Amniotic stem cell (primary cell): Measurements from ENCODE around the gene COQ5.
"Not testable (repeated sequence)": the region's sequence is repeated elsewhere in the genome, so short reads cannot be mapped to it uniquely, and the experiment has no call there.

Experiments
- DNase-seq: peaks from one replicate; lab custom pipeline; 2025; lab: John Stamatoyannopoulos, UW

COQ5 gene, protein sequence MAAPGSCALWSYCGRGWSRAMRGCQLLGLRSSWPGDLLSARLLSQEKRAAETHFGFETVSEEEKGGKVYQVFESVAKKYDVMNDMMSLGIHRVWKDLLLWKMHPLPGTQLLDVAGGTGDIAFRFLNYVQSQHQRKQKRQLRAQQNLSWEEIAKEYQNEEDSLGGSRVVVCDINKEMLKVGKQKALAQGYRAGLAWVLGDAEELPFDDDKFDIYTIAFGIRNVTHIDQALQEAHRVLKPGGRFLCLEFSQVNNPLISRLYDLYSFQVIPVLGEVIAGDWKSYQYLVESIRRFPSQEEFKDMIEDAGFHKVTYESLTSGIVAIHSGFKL

DNA sequence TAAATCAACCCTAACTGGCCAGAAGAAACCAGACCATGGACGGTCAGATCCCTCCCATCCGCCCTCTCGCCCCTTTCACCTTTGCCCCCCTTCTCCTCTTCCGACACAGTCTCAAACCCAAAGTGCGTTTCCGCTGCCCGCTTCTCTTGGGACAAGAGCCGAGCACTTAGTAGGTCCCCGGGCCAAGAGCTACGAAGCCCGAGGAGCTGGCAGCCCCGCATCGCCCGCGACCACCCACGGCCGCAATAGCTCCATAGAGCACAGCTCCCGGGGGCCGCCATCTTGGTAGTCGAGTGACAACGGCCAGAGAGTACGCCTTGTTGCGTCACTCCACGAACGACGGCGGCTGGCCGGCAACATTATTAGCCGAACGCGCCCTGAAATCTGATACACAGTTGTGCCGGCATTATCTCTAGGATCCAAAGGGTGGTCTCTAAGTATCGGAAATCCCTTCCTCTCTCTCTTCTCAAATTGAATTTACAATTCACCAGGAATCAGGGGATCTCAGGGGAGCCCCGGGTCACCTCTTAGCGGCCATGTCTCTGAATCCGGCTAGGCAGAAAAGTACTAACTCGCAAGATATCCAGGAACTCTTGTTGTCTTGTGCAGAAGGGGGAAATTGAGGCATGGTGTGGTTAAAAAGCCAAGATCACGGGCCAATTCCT lies at the start of gene COQ5:
TSS of gene COQ5 (minus strand) at position 298 of the 665 bp plus-strand sequence. CDS start at position 281, 17 bp downstream.
- DNase-seq: peak; percentile 76

DNA sequence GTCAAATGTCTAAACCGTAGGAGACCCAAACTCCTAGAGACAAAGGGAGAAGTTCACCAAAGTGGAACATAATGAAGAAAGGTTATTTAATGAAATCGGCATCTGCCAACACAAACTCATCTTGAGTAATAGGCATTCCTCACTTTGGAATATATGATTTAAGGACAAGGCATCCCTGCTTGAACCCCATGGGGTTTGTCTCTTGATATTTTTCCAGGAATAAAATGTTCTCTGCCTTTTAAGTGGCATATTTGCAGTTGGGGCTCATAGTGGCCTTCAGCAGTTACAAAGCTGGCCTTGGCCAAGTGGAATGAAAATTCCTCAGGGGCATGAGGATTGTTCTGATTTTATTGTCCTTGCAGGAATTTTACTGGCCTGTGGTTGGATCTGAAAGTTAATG lies 45.1 kb upstream of the COQ5 start:
- DNase-seq: no peak

DNA sequence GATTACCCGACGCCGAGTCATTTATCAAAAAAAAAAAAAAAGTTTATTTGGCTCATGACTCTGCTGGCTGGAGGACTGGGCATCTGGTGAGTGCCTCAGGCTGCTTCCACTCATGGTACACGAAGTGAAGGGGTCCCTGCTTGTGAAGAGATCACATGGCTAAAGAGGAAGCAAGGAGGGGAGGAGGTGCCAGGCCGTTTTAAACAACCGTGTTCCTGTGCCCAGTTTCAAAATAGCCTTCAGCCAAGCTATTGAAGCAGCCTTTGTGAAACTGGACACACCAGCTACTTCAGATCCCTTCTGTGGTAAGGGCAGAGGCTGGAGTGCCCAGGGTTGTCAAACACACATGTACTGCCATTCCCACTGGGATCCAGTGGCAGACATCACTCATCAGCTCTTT lies 44.6 kb upstream of the COQ5 start:
- DNase-seq: no peak

DNA sequence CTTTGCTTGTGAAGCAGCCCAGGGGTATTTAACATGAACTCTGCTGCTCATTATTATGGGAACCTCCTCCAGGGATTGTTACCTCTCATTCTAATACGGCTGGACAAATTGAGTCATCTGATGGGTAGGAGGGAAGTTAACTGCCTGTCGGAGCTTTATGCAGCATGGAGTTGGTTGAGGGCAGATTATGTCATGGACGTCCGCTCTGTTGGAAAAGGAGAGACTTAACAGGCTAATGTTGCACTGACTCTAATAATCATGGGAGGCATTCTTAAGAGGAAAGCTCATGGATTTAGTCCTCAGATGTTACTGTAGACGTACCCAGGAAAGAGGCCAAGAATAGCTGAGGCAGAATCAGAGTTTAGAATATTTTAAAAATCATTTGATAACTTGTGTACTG lies 42.3 kb upstream of the COQ5 start:
- DNase-seq: no peak

DNA sequence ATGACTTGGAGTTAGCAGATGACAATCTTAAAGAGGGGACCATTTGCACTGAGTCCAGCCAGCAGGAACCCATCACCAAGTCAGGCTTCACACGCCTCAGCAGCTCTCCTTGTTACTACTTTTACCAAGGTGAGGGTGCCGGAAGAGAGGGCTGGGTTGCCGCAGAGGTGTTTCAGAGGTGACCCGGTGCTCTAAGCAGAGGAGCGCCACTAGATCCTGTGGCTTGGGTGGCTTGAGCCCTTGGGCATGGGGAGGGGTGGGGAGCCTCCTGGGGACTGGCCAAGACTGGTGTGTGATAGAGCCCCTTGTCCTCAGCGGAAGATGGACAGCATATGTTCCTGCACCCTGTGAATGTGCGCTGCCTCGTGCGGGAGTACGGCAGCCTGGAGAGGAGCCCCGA lies 34.5 kb upstream of the COQ5 start:
- DNase-seq: no peak

DNA sequence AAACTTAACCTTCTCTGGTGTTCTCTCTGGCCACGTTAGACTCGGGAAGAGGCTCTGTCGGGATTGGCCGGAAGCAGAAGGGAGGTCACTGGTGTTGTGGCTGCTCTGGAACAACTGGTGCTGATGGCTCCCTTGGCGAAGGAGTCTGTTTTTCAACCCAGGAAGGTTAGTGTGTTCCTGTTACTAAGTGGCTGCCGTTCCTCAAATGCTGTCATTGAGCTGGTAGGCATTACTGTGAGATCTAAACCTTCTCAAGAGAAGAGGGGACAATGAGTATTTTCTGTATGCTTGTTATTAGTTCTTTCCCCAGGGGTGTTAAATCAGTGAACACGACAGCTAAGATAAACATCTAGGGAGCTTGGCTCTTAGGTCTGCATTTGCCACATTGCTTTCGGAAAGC lies 33.9 kb upstream of the COQ5 start:
- DNase-seq: no peak

DNA sequence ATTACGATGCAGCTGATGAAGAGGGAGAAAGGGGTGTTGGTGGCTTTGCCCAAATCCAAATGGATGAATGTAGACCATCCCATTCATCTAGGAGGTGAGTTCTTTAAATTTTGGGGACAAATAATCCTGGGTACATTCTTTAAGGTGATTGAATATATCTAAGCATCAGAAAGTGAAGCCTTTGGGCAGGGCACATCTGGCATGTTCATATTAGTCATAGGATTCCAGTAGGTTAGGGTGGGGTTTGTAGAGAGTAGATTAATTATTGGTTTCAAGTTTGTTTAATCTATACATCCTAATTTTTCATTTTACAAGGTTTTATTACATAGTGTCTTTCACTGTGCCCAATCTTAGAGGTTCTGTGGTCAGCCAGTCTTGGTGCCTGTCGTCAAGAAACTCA lies 28.6 kb upstream of the COQ5 start:
- DNase-seq: no peak

DNA sequence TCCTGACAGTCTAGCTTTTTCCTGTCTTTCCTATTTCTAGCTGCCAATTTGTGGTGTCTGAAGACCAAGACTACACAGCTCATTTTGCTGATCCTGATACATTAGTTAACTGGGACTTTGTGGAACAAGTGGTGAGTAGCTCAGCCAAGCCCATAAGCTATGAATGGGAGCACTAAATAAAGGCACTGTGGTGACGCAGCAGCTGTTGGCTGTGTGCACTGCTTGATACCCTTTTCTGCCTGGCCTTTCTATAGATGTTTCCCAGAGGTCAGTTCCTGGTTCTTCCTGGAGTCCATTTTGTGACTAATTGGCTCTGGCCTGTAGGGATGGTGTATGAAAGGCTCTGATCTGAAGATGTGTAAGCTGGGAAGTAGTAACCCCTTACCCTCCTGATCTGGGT lies 25.7 kb upstream of the COQ5 start:
- DNase-seq: no peak

DNA sequence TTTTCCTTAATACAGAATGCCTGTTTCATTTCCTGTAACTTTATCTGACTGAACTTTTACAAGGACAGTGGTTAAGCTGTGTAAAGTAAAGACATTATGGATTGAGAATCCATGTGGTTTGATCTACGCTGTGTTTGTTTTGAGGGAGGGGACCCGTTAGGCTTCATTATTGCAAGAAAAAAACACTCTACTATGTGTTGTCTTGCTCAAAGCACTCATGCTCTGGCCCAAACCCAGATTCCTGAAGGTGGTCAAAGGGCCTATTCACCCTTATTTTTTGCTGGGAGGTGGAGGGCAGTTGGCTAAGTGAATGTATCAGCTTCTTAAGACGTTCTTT lies 17.1 kb upstream of the COQ5 start:
- no peak for DNase-seq

DNA sequence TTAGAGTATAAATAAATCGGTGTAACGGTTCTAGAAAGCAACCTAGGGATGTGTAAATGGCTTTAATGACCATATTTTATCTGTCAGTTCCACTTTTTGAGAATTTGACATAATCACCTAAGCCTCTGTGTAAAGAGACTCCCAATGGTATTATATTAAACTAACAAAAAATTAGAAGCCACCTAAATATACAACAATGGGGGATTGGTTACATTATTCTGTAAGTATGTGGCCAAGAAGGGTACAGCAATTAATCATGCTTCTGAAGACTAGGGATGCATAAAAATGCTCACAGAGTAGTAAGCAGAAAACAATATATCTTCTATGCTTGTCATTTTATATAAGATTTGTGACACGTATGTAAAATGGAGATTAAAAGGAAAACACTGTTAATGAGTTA lies 15.7 kb upstream of the COQ5 start:
- DNase-seq: no peak

DNA sequence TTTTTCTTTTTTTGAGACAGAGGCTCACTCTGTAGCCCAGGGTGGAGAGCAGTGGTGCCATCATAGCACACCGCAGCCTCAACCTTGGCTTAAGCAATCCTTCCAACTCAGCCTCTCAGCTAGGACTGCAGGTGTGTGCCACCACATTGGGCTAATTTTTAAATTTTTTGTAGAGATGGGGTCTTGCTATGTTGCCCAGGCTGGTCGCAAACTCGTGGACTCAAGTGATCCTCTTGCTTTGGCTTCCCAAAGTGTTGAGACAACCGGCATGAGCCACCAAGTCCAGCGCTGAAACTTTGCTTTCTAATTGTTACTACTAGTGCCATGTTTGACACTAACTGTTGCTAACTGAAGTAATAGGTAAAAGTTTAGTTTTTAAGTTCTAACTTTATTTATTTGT lies 13.2 kb upstream of the COQ5 start:
- no peak for DNase-seq

DNA sequence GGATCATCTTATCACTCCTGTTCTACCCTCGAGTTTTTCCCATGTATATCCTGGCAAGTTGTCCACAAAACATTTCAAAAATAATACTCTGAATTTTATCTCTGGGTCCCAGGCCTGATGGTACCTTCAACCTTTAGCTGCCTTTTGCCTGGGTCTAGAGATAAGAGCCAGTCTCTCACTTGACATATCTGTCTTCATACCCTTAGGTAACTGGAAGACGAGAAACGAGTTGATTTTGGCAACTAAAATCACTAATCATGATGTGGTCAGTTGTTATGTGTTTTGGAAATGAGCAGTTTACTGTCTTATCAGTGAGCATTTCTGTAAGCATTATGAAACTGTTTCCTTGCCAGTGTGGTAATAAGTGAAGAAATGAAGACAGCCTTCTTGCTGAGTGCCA lies 11.5 kb upstream of the COQ5 start:
- no peak for DNase-seq

DNA sequence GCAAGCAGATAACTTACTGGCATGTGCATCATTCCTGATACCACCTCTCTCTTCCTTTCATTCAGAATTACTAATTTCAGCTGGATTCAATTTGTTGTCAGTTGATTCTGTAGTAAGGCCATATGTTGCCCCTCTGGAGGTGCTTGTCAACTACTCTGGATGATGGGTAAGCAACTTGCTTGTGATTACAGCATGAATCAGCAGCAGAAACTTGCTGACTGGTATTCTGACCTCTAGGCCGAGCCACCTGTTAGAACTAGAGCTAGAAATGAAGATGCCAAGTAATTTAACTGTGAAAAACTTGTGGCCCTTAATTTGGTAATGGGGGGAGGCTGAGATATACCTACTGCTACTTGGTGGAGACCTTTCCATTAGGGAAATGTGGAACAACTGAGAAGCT lies 10.3 kb upstream of the COQ5 start:
- no peak for DNase-seq

DNA sequence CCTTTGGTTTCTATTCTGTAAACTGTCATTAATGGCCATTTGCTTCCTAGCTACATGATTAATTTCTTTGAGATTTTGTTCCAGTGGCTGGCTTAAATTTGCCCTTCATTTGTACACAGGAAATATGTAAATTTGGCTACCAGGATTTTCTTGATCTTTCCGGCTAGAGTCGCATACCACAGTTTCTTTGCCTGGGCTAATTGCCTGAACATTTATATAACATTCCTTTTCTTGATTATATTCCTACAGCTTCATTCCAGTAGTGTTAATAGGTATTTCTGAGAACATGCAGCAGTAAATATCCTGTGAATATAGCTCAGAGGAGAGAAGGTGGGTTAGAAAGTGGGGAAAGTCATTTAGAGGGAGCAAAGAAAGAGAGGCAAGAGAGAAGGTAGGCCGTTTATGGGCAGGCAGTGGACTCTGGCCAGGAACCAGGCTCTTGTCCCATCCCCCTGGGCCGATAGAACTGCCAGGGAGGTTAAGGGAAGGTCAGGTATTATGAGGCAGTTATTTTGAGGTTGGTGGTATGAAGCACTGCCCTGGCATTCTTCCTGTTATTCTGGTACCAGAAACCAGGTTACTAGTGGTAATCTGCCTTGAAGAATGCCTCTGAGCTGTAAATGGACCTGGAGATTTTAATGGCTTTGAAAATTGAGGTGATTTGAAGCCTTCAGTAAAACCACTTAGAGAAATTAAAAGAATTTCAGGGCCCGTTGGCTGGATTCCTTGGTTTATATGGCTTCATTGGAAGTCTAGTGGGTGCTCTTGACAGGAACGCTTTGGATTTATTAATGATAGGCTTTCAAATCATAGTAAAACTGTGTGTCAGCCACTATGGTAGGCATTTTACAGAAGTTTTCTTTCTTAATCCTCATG lies 9.6 kb upstream of the COQ5 start:
- no peak for DNase-seq

DNA sequence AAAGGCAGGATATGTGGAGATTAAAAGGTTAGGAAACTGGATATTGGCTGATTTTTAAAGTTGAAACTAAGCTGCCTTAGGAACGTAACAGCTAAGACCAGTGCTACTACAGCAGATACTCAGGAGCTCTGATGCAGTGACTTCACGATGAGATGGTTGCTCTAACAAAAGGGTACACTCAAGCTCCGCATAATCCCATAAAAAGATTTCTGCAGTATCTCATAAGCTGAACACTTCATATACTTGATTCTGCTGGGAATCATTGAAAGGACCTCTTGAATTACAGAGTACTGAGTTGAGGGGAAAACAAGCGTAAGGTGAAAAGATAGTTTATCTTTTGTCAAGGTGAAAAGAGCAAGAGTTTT lies 8.9 kb upstream of the COQ5 start:
- no peak for DNase-seq

DNA sequence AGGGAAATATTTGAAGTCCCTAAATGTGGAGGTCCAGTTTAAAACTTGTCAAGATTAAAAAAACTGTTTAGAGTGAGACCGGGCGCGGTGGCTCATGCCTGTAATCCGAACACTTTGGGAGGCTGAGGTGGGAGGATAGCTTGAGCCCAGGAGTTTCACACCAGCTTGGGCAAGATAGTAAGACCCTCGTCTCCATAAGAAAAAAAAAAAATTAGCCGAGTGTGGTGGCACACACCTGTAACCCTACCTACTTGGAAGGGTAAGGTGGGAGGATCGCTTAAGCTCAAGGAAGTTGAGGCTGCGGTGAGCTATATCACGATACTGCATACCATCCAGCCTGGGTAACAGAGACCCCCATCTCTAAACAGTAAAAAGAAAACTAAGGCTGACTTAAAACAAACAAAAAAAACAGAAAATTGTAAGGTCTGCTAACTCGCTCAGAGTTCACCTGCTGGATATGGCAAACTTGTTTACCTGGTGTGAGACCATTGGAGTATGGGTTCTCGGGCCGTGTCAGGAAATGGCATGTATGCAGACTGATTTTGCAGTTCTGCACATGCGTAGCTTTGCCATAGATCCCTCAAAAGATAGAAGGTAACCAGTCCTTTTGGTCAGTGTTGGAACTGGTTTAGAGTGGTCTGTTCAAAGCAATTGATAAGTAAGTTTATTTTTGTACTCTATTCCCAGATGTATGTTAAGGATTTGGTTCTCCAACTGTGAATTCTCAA lies 7.3 kb upstream of the COQ5 start:
- no peak for DNase-seq

DNA sequence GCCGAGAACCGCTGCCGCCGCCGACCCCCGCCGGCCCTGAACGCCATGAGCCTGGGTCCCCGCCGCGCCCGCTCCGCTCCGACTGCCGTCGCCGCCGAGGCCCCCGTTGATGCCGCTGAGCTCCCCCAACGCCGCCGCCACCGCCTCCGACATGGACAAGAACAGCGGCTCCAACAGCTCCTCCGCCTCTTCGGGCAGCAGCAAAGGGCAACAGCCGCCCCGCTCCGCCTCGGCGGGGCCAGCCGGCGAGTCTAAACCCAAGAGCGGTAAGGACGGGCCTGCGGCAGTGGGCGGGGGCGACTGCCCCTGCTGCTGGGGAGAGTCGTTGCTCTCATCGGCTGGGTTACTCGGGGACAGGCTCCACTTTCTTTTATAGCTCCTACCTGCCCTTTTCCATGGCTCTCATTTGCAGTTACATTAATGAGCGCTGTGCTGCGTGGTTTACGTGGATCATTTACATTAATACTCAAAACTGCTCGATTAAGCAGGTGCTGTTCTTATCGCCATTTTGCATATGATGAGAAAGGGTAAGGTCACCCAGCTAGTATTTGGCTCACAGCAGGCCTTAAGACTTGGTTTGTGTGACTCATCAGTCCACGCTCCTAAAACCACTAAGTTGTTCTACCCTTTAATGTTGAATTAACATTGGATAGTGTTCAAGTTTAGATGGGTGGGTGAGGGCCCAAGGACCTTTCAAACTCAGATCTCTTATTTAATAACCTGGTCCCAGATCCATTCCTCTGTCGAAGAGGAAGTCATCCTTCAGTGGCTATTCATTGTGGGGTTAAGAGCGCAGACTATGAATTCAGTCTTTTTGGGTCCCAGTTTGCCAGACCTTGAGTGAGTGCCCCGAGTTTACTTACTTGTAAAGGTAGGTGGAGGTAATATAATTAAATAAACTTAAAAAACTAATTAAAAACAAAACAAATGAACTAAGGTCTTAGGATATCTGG lies 6.0 kb upstream of the COQ5 start:
- peak; percentile 44 for DNase-seq

DNA sequence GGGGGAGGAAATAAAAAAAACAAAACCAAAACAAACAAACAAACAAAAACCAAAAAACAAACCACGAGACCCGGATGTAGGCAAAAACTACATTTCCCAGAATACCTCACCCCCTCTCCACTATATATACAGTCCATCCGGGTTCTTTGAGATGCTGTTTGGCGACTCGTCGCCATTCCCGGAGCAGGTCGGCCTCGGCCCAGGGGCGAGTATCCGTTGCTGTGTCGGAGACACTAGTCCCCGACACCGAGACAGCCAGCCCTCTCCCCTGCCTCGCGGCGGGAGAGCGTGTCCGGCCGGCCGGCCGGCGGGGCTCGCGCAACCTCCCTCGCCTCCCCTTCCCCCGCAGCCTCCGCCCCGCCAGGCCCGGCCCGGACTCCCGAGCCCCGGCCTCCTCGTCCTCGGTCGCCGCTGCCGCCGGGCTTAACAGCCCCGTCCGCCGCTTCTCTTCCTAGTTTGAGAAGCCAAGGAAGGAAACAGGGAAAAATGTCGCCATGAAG lies 5.3 kb upstream of the COQ5 start, which contains the start of gene RNF10:
TSS of gene RNF10 (plus strand) at position 154 of the 500 bp plus-strand sequence. CDS start 456 bp downstream, outside the sequence.
- peak; percentile 67 for DNase-seq

DNA sequence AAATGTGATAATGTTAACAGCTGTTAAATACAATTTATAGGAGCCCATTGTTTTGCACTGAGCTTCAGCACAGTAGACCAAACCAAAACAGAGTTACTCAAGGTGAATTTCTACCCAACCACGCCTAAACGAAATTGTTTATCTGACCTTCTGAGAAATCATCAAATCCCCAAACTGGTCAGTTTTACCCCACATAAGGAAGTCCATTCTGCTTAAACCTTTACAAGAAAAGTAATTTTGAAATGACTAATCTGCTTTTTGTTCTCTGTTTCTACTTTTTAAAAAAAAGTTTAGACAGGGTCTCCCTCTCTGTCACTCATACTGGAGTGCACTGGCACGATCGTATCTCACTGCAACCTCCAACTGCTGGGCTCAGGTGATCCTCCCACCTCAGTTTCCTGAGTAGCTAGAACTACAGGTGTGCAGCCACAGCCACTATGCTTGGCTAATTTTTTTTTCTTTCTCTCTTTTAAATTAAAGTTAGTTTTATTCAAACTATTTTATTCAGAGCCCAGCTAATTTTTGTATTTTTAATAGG lies 3.8 kb upstream of the COQ5 start:
- DNase-seq: no peak

DNA sequence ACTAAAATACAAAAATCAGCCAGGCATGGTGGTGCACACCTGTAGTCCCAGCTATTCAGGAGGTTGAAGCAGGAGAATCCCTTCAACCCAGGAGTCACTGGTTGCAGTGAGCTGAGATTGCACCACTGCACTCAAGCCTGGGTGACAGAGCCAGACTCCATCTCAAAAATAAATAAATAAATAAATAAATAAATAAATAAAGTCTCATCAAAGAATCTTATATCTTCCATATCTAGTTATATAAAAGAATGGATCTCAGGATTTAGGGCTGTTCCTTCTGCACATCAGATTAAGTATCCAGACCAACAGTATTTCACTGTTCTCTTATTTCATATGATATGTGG lies 1.4 kb upstream of the COQ5 start:
- DNase-seq: not testable (repeated sequence)
